Measurements from ENCODE around the gene SNX10.

Gene SNX10

DNA sequence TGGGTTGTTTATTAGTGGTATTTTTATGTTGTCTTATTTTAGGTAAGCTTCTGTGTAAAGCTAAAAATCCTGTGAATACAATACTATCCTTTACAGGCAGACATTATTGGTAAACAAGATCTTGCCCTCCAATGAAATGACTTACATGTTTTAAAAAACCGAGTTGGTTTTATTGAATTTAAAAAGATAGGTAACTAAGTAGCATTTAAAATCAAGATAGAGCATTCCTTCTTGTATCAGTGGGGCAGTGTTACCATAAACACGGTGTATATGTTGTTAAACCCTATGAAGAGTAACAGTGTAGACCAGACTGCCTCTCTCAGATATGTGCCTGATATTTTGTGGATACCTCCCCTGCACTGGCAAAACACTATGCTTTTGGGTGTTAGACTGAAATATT lies 81.0 kb downstream of the SNX10 start:
- no peak for DNase-seq (ENCODE audit: low read depth)

DNA sequence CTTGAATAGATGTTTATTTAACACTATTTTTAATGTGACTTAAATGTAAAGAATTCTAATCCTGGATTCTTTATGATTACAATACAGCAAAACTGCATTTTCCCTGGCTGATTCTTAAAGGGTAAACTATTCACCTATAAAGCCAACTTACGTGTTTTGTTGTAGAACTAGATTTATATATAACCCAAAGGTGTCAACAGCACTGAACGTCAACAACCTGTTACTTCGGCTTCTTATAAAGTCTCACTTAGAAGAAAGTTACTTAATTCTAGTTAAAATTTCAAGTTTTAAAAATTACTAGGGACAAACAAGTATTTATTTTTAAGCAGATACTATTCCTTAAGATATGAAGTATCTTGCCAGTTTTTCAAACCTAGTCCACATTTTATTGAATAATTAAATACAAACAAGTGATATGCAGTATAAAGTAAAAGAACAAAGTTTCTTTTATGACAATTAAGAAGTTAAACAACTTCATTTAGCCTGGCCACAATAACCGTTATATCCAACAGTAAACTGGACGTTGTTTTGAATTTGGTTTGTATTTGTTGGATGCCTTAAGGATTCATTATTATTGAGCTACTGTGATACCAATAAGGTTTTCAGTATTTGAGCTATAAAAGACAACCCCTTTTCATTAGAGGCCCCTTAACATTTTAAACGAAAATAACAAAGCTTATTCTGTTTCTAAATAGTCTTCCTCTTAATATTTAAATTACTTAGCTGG lies 83.1 kb downstream of the SNX10 start:
- no peak for DNase-seq (ENCODE audit: low read depth)
- TF ChIP-seq, protein P1, sequence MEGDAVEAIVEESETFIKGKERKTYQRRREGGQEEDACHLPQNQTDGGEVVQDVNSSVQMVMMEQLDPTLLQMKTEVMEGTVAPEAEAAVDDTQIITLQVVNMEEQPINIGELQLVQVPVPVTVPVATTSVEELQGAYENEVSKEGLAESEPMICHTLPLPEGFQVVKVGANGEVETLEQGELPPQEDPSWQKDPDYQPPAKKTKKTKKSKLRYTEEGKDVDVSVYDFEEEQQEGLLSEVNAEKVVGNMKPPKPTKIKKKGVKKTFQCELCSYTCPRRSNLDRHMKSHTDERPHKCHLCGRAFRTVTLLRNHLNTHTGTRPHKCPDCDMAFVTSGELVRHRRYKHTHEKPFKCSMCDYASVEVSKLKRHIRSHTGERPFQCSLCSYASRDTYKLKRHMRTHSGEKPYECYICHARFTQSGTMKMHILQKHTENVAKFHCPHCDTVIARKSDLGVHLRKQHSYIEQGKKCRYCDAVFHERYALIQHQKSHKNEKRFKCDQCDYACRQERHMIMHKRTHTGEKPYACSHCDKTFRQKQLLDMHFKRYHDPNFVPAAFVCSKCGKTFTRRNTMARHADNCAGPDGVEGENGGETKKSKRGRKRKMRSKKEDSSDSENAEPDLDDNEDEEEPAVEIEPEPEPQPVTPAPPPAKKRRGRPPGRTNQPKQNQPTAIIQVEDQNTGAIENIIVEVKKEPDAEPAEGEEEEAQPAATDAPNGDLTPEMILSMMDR (conservative IDR thresholded peaks at IDR 0.05; ENCODE audit: low read length), result no peak
- no peak overlapping the region for H3K4me3 ChIP-seq (ENCODE audit: low read length)

More for the DNA sequence above, 81.0 kb downstream of the SNX10 start:
- TF ChIP-seq, protein P1 (conservative IDR thresholded peaks at IDR 0.05; ENCODE audit: low read length), result no peak
- H3K4me3 ChIP-seq (ENCODE audit: low read length), result no peak overlapping the region

DNA sequence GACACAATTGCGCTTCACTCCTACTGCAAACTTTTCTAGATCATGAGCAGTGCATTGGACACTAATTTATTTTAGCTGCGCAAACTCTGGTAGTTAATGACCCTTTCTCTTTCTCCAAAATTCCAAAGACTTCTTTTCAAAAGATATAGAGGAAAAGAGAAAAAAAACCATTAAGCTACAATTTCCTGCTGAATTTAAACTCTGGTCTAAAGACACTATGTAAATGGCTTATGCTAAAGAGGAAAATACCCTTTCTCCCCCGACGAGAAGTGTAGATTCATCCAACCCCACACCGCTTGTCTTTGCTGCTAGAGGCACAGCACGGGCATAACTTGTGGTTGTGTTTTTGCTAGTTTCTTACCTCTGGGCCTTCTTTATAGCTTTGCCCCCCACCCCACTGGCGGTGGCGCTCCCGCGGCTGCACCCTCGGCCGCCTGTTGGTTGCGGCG lies 84.1 kb downstream of the SNX10 start:
- no peak overlapping the region for H3K4me3 ChIP-seq (ENCODE audit: low read length)
- no peak for DNase-seq (ENCODE audit: low read depth)
- TF ChIP-seq, protein P1 (conservative IDR thresholded peaks at IDR 0.05; ENCODE audit: low read length), result no peak

DNA sequence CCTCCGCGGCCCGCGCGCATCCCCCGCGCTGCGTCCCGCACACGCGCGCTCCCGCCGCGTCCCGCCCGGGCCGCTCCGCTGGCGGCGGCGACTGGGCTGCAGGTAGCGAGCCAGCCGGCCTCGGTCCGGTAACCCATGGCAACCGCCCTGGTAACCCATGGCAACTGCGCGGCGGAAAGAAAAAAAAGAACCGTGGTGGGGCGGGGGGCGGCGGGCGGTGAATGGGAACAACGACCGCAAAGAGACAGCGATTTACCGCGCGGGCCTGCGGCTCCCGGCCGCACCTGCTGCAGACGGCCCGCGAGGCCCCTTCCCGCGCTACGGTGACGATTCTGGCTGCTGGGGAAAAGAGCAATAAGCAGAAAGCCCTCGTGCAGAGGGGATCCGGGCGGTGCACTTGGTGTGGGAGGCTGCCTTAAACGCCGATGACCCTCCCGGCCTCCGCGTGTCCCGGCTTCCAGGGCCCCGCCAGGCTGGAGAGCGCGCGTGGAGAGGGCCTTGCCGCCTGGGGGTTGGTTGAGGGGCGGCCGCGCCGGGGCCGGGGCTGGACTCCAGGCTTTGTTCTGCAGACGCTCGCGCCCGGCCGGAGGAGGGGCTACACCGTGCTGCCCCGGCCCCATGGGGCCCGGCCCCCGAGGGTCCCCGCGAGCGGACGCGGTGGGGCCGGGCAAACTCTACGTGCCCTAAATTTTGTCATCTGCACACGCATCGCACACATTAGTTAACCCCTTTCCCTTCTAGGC lies 84.7 kb downstream of the SNX10 start:
- DNase-seq (ENCODE audit: low read depth), result no peak
- no peak overlapping the region for H3K4me3 ChIP-seq (ENCODE audit: low read length)
- TF ChIP-seq, protein P1 (conservative IDR thresholded peaks at IDR 0.05; ENCODE audit: low read length), result no peak

DNA sequence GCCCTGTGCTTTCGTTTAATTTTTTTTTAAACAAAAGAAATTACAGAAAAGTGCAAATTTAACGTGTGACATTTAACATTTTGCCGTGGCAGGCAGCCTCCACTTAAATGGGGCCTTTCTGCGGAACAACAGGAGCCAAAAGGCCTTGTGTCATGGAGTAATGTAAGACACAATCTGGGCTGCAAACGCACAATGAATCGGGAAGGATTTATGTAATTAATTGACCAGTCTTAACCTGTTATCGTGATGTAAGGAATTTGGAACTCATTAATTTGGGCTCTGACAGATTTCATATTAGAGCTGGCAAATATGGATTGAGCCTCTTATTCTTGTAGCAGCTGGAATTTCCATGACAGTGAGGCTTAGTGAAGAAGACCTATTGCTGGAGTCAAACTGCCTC lies 86.4 kb downstream of the SNX10 start:
- TF ChIP-seq, protein P1 (conservative IDR thresholded peaks at IDR 0.05; ENCODE audit: low read length), result no peak
- no peak for DNase-seq (ENCODE audit: low read depth)
- no peak overlapping the region for H3K4me3 ChIP-seq (ENCODE audit: low read length)

DNA sequence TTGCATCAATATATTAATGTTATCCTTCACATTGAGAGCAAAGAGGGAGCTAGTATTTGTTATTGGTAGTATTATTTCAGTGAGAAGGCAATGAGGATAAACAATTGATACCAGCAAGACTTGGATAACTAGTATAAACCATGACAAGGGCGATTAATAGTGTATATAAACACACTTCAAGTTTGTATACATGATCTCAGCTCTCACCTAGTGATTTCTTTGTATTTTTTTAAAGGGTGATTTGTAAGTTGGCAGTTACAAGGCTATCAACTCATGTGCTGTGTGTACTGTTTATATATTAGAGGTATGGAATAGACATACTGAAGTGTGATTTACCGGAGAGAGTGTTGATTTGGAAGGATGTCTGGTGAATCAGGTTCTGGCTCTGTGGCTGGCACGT lies 88.0 kb downstream of the SNX10 start:
- TF ChIP-seq, protein P1 (conservative IDR thresholded peaks at IDR 0.05; ENCODE audit: low read length), result no peak
- DNase-seq (ENCODE audit: low read depth), result no peak
- H3K4me3 ChIP-seq (ENCODE audit: low read length), result no peak overlapping the region

Measured in AG10803 (cell line).